ENCODE results near the gene CHST8.
"Not testable (repeated sequence)": the region's sequence is repeated elsewhere in the genome, so short reads cannot be mapped to it uniquely, and the experiment has no call there.

The CHST8 gene

DNA sequence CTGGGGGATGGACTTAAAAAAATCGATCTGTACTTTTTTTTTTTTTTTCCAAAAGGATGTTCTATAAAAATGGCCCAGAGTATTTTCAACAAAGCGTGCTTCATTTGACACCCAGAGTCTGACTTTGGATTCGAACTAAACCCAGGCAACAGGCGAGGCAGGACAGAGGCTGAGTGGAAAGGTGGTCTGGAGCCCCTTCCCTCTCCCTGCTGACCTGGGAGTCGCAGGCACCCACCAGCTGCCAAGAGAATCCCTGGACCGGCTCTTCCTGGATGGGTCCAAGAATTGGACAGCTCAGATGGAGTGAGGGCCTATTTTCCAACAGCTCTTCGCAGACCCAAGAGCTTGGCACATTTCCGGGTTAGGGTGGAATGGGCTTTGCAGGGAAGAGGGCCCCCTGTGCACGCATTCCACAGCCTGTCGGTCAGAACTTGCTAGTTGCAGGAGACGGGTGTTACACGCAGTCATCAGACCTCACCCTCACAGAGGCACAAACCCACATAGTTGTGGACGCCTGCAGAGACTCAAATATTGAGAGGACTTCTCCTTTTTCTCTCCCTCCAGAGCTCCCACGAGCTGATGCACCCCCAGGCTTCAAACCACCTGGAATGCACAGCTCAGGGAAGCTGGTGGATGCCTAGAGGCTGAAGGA is 190.1 kb downstream of the CHST8 start:
- no peak for DNase-seq (ENCODE audit: low read depth)

DNA sequence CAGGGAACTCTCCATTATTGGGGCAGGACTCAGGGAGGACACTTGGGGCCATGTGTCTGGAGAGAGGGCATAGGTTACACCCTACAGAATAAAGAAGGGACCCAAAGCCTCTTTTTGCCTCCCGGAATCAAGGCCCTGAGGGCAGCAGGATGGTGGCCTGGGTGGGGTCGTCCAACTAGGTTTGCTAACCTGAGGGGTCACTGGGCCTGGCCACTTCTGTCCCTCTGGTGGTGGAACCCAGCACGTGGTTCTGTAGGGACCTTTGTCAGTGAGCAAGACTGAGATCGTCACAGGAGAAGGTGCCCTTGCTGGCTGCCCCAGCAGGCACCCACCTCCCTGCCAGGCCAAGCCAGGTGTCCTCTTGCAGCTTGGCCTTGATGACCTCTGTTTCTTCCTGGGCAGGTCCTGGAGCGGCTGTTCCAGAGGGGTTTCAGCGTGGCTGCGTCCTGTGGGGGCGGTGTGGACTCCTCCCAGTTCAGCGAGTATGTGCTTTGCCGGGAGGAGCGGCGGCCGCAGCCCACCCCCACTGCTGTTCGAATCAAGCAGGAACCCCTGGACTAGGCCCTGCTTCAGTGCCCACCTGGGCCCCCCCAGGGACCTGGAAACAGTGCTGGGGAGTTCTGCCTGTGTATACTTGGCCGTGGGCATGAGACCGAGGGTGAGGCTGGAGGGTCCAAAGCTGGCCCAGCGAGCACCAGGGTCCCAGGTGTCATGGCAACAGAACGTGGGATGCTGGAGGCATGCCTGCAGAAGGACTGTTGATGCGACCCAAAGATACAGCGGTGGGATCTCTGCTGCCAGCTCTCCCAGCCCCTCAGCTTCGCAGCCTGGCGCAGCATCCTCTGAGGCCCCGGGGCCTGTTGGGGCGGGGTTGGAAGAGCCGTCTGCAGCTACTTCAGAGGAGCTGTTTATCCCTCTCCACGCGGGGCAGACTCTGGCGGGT is 190.9 kb downstream of the CHST8 start:
- DNase-seq (ENCODE audit: low read depth), result no peak

DNA sequence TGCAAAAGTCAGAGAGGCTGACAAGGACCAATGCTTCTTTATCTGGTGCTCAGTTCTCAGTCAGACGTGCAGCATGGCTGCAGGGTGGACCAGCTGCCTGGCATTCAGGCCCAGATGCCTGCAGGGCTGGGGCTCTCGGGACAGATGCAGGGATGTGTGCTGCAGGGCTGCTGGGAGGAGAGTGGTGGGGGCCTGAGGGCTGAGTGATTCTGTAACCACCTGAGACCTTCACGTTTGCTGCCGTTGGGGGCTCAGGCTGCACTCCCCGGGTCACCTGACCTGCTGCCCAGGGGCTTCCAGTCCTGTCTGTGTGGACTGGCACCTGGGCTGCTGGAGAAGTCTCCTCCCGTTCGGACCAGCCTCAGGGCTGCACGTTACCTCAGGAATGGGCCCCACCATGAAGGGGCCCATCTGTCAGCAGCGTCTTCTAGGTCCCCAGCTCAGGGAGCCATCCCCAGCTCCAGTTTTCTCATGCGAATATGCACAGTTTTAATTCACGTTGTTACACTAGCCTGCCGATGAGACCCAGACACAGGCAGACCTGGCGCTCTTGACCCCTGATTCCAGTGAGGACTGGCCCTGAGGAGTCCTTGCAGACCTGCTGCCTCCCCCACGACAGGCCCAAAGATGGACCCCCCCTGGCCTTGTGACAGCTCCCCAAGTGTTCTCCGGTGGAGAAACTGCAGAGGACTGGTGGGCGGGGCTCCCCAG is 191.8 kb downstream of the CHST8 start:
- no peak for DNase-seq (ENCODE audit: low read depth)

DNA sequence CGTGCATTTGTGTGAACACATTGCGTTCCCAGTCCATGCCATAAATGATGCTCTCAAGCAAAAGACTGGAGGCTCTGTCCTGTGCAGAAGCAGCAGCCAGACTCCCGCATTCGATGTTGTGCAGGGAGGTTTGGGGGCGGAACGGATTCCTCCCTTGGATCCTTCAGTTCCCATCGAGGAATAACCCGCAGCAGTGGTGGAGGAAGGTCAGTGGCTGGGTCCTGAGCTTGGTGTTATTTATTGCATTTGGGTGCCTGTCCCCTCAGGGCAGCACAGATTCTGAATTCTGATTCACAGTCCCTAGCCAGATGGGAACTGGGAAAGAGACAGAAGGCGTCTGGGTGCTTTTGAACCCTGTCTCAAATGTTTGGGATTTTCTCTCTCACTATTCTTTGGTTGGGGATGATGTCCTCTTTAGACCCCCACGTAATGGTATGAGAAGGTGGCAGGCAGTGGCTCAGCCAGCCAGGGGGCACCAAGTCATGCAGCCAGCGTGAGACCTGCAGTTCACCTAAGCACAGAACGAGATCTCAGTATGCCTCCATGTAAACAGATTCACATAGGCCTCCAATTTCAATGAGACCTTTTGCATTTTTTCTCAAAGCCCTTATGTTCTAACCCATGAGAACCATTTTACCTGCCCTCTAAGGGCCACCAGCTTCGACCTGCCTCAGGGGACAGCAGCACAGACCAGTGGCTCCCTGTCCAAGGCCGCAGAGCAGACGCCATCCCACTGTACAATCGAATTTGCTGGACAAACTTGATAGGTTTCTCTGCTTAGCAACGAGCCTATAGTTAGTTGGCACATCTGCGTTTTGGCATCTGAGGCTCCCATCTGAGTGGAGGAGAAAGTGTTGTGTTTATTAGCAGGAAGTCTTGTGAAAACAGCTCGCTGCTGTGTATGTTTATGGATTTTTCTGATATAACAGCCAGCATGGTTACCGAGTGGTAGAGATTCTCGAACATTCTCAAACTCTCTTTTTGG is 192.7 kb downstream of the CHST8 start:
- no peak for DNase-seq (ENCODE audit: low read depth)

DNA sequence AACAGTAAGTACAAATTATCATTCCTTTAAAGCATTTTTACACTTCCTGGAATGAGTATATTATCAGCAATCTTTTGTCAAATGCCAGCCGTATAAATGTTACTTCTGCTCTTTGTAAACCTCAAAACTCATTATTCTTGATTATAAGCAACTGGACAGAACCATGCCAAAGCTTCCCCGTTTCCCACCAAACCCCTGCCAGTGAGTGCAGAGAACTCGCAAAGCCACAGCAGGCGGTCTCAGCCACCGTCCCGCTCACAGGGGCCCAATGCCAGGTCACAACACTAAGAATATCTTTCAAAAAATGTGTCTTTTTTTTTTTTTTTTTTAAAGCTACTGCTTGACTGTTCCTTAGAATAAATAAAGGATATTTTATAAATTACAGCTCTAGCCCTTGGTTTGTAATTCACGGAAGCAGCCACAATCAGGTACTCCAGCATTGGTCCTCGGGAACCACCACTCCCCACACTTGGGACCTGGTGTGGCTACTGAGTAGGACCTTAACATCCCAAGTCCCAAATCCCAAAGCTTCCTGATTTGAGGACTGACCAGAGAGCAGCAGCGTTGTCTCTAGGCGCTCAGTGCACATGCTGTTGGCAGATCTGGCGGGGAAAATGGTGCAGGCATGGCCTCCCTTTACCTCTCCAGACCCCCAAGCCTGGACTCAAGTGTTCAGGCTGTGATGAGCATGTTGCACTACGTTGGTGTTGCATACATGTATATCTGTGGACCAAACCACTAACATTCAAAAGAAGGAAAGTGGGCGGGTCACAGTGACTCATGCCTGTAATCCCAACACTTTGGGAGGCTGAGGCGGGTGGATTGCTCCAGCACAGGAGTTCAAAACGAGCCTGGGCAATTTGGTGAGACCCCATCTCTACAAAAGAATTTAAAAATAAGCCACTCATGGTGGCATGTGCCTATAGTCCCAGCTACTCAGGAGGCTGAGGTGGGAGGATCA is 193.9 kb downstream of the CHST8 start:
- peak; percentile 27 for DNase-seq (ENCODE audit: low read depth)

DNA sequence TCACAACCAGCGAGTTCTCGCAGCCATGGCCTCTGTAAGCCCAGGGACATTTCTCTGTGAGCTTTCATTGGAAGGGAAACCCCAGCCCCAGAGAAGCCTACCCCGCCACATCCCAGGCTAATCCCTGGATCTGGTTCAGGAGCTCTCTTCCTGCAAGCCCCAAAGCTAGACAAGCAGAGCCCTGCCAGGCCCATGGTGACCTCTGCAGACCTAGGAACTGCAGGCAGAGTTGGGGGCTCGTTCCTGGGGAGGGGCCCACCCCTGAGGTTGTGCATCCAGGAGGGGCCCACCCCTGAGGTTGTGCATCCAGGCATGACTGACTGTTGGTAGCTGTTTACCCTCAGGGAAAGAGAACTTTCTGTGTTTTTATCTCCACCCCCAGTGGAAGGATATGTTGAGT is 196.7 kb downstream of the CHST8 start:
- no peak for DNase-seq (ENCODE audit: low read depth)

DNA sequence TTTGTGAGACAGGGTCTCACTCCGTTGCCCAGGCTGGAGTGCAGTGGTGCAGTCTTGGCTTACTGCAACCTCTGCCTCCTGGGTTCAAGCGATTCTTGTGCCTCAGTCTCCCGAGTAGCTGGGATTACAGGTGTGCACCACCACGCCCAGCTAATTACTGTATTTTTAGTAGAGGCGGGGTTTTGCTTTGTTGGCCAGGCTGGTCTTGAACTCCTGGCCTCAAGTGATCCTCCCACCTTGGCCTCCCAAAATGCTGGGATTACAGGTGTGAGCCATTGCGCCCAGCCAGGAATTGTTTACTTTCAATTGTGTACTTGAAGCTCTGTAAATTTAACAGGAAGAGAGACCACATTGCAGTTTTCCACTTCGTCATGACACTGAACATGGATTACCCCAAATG is 197.3 kb downstream of the CHST8 start:
- not testable (repeated sequence) for DNase-seq (ENCODE audit: low read depth)

DNA sequence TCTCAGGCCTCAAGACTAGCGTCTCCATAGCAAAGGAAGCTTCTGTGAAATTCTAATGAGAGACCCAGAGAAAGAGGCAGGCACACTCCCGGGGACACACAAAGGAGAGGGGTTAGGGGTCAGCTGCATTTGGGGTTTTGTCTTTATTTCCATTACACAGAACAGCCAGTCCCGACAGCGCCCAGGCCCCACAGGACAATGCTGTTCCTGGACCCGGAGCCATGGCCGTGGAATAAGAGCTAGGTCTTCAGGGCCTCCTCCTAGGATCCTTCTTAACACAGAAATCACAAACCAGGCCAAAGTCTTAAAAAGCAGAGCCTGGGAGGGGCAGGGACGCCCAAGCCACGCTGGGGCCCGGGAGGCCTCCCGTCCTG is 197.7 kb downstream of the CHST8 start:
- DNase-seq (ENCODE audit: low read depth), result no peak

DNA sequence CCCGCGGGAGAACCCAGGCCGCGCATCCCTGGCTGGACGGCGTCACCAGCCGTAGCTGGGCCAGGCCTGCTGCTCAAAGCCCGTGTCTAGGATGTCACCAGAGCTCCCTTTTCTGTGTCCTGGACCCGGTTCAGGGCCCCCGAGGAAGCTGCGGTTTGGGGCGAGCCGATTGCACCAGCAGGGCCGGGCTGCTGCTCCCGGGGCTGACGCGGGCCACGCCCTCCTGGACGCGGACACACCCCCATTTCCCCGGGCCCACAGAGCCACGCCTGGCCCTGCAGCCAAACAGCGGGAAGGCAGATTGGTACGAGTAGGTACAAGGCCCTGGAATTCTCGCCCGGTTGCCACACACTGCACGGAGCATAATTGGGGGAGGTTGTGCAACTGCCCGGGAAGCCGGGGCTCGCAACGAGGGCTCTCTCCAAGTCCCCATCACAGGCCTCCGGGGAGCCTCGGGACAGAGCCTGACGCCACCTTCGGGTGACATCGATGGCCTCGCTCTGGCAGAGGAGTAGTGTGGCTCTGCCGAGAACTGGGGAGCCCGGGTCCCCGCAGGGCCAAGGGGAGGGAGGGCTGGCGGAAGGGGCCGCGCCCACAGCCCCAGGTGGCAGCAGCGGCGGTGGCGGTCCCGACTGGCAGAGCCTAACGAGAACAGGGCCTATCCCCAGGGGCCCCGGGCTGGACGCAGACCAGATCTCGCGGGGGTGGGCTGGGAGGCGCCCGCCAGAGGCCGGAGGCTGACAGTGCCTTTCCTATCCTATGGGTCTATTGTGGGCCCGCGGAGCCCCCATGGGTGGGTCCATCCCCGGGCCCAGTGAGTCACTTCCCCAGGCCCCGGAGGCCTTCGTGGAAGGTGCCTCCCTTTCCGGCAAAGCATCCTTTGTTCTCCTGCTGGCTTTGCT is 198.4 kb downstream of the CHST8 start:
- DNase-seq (ENCODE audit: low read depth), result peak; percentile 76

DNA sequence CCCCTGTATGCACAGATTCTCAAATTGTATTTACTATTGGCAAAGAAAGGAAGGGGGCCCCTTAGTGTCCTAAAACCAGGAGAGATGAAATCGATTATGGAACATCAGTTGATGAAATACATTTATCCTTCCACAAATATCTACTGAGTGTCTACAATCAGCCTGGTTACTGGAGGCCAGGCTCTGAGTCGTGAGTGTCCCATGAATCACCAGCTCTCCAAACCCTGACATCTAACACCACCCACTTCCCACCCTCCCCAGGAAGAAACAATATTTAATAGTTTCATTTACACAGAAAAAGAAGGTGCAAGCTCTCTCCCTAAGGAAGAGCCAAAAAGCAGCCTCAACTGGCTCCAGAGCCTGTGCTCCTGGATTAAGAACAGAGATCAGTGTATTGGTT is 200.1 kb downstream of the CHST8 start:
- peak; percentile 44 for DNase-seq (ENCODE audit: low read depth)
